HG03175 (cell line): Measurements from ENCODE around the gene CHORDC1.
A peak's percentile ranks its signal among the peaks of the same experiment; 100 is the strongest.
"Not testable (repeated sequence)": the region's sequence is repeated elsewhere in the genome, so short reads cannot be mapped to it uniquely, and the experiment has no call there.

Experiments
- ATAC-seq: cut with Tn5 transposase; IDR thresholded peaks from one replicate; pipeline ENCODE4 v1.9.1; 2021; ENCODE audit warnings: mild to moderate bottlenecking, moderate library complexity; ENCODE audit not compliant: unreplicated experiment

The CHORDC1 gene

GRCh38 chr11:90218606-90219005, 4.2 kb downstream of the CHORDC1 start:
- no peak for ATAC-seq

GRCh38 chr11:90216611-90217010, 6.2 kb downstream of the CHORDC1 start:
- ATAC-seq: no peak

- no peak for ATAC-seq
Measured at GRCh38 chr11:90213322-90213721, 9.5 kb downstream of the CHORDC1 start.

GRCh38 chr11:90208857-90209256, 14.0 kb downstream of the CHORDC1 start:
- no peak for ATAC-seq

- ATAC-seq: not testable (repeated sequence)
Measured at GRCh38 chr11:90207992-90208391, 14.9 kb downstream of the CHORDC1 start.

DNA sequence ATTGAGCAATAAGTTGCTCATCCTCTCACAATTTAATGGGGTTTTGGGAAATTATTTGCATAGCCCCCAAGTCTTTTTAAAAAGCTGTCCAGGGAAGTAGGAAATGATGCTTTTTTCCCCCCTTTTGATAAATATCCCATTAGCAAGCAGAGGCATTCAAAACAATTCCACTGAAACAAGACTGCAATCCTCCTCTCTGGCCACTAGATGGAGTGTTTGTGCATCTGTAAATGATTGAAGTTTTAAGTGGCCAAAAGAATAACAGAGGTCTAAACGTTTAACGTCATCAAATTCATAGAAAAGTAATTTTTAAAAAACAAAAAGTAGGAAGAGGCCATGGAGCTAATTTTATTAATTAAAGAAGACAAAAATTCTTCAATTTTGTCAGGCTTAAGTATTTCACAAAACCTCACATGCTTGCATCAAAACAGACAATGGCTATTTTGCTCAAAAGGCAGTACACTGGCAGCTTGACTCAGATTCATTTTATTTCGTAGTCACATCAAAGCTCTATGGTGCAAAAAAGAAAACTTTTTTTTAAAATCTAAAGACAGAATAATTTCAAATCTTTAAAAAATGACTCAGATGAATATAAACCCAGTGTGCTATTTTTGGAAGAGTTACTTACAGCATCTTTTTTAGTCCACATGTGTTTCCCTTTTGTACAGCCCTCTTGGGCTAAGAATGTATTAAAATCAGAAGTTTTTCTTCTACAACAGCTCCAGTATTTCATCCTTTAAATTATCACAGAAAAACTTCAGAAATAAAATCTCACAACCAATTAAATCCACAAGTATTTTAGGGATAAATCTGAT, 17.8 kb downstream of the CHORDC1 start:
- ATAC-seq: peak; percentile 86

- ATAC-seq: no peak
Measured at GRCh38 chr11:90204407-90204806, 18.4 kb downstream of the CHORDC1 start.

DNA sequence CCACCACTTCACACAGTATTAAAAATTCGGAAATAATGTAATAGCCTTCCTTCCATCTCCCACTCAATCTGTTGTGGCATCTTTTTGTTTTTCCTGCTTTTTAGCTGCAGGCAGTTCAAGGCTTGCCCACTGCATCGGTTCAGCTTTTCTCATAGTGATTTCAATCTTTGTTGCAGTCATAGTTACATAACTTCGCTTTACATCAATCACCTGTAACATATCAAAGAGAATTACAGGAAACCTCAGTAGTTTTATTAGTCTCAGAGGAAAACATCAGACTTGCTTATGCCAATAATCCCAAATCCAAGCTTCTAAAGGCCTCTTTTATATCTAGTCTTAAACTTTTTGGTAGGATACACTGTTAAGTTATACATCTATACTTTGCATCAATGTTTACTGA, 20.5 kb downstream of the CHORDC1 start:
- no peak for ATAC-seq

GRCh38 chr11:90197377-90197776, 25.5 kb downstream of the CHORDC1 start:
- ATAC-seq: no peak

- no peak for ATAC-seq
Measured at GRCh38 chr11:90192869-90193582, 29.8 kb downstream of the CHORDC1 start.

GRCh38 chr11:90189011-90189410, 33.8 kb downstream of the CHORDC1 start:
- ATAC-seq: no peak

GRCh38 chr11:90187839-90188238, 35.0 kb downstream of the CHORDC1 start:
- ATAC-seq: no peak

- ATAC-seq: no peak
Measured at GRCh38 chr11:90179923-90180322, 42.9 kb downstream of the CHORDC1 start.

DNA sequence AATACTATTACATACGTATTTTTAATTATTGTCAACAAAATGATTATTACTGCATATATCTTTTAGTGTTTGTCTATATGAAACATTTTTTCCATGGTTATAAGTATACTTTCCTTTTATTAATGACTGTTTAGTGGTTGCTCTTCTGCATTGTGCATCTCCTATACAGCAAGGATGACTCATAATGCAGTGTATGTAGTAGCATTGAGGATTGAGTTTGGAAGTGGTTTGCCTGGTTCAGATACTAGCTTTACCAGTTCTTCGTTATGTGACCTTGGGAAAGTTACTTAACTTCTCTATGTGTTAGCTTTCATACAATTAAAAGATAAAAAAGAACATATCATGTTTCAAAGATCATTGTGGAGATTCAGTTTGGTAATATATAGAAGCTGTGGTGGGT, 44.1 kb downstream of the CHORDC1 start:
- ATAC-seq: no peak

DNA sequence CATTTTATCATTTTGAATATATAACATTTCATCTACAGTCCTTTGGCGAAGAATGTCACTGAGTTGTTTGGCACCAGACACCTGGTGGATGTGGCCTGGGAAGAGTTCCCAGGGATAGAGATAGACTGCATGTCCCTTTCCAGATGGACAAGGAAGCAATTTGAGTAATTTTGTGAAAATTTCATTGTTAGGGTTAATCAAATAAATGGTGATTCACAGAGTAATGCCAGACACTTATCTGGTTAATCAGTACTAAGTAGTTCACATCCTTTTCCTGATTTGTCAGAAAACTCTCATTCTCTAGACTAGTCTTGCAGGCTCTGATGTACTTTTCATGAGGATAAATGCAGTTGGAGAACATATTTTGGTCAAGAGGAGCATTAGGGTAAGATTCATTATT, 46.8 kb downstream of the CHORDC1 start:
- no peak for ATAC-seq

GRCh38 chr11:90171359-90171758, 51.5 kb downstream of the CHORDC1 start:
- no peak for ATAC-seq

DNA sequence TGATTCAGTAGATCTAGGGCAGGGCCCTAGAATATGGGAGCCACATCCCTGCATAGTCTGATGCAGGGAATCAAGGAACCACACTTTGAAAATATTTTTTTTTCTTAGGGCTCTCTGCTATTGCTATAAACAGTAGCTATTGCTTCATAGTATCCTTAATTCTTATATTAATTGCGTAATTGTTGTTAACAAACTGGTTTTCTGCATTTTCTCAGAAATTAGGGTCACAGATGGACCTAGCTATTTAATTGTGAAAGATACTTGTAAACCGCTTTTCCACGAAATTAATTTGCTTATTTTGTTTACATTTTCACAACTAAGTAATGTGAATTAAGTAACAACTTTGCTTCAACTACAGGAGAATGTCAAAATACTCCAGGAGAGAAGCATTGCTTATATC, 54.3 kb downstream of the CHORDC1 start:
- no peak for ATAC-seq

DNA sequence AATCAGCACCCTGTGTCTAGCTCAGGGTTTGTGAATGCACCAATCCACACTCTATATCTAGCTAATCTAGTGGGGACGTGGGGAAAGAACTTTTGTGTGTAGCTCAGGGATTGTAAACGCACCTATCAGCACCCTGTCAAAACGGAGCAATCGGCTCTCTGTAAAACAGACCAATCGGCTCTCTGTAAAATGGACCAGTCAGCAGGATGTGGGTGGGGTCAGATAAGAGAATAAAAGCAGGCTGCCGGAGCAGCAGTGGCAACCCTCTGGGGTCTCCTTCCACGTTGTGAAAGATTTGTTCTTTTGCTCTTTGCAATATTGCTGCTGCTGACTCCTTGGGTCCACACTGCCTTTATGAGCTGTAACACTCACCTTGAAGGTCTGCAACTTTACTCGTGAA, 55.1 kb downstream of the CHORDC1 start:
- ATAC-seq: not testable (repeated sequence)

- ATAC-seq: not testable (repeated sequence)
Measured at GRCh38 chr11:90166982-90167573, 55.8 kb downstream of the CHORDC1 start.
